HG03095 (cell line): ENCODE data around the gene KCP.

Source experiments
- ATAC-seq: cut with Tn5 transposase; IDR thresholded peaks from one replicate; pipeline ENCODE4 v1.9.1; 2021; ENCODE audit warnings: moderate library complexity; ENCODE audit not compliant: unreplicated experiment

Gene KCP

DNA sequence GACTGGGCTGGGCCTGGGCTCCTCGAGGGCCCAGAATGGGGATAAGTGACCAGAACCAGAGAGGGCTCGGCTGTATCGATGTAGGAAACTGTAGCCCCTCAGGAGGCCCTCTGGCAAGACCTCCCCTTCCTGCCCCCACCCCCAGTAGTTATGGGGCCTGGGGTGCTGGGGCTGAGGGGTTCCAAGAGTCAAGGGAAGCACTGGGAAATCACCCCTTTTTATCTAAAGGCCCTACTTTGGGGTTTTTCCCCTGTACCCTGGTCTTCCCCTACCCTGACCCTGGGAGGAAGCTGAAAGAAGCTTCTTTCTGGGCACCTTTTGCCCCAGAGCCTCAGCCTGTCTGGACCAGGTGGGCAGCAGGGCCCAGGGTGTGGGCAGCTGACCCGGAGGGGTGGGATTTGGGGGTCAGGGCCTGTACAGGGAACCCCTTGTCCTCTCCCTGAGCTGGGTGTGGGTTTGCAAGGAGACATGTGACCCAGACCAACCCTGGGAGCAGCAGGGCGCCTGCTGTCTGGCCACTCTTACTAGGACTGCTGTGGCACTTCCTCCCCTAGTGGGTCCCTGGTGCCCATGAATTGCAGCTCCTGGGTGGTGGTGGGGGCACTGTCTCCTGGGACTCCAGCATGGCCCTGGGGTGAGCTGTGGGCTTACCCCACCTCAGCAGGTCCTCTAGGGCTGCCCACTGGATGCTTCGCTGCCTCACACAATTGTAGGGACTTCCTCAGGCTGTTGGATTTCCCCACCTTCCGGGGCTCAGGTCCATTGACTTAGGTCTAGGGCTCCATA lies 28.8 kb upstream of the KCP start:
- ATAC-seq, result peak; percentile 9

DNA sequence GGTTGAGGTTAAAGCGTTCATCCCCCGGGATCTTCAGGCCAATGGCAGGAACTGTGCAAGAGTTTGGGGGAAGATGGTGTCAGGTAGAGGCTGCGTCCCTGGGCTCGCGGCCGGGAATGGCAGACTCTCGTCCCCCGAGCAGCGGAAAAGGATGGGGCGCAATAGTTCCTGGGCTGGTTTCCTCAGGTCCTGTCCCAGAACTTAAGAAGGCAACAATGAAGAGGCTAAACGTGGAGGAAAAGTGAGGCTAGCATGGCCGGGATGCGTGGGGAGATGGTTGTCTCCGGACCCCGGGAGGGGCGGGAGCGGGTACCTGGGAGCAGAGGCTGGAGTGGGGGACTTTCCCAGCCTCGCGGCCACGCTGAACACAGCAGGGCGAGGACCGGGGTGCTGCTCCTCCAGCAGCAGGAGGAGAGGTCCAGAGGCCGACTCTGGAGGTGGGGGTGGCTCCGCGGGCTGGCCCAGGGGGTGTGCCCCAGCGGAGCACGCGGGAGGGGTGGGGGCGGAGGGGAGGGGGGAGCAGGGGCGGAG lies 28.1 kb upstream of the KCP start:
- ATAC-seq, result peak; percentile 16

DNA sequence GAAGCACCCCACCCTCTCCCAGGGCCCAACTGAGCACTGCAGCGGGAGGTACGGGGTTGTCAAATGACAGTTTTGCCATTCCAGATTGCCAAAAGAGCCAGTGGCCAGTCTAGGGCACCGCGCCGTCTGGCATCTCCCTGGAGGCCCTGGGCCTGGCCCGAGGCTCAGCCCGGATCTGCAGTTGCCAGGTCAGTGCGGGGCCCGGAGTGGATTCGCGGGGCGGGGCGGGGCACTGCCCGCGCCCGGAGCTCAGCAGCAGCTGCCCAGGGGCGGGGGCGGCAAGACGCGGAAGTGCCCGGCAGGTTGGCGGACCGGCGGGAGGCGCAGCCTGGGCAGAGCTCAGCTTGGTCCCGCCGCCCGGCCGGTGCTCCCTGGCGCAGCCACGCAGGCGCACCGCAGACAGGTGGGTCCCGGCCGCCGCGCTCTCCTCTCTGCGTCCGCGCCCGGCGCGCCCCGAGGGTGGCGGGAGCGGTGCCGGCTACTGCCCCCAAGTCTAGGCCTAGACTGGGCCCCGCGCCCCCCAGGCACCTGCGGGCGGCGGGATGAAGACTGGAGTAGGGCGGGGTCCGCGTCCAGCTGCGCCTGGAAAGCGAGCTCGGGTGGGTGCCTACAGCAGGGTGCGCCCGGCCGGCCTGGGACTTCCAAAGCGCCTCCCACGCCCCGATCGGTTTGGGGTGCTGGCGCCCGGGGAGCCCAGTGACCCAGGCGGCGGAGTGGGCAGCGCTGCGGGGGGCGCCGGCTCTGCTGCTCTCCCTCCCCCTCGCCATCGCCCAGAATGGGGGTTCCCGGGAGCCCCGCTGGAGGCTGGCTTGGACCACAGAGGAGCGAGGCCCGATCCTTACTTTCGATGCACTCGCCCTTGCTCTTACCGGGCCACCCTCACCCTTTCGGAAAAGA lies 27.4 kb upstream of the KCP start, which contains the start of gene IRF5:
Gene IRF5 (plus strand): TSS at position 281 of the 897 bp plus-strand sequence. CDS start 4,155 bp downstream, outside the sequence.
- ATAC-seq, result no peak

DNA sequence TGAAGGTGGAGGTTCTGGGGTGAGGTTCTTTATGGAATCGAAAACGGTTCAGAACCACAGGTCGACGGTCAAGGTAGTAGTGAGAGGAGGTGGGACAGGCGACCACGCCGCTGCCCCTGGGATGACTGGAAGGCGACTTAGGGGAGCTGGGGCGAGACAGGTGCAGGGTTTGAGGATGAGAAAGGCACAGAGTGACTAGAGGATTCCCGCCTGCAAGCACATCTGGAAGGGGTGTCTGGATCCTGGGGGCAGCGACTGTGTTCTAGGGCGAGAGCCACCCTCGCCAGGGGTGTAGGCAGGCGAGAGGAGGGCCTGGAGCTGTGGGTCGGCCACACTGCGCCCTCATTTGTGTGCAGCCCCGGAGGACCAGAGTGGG lies 26.8 kb upstream of the KCP start:
- no peak for ATAC-seq

DNA sequence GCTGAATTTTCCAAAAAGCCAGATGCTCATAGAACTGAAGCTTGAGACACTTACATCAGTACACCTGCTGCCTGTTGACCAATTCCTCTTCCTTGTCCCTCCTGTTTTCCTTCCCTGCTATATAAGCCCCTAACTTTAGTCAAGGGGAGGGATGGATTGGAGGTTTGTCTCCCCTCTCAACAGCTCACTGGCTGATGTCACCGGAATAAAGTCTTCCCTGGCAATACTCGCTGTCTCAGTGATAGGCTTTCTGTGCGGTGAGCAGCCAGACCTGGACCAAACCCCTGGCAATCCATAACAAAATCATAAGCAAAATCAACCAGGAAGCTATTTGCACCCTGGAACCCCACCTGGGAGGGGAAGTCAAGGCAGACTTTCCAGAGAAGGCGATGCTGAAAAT lies 26.3 kb upstream of the KCP start:
- ATAC-seq, result no peak

DNA sequence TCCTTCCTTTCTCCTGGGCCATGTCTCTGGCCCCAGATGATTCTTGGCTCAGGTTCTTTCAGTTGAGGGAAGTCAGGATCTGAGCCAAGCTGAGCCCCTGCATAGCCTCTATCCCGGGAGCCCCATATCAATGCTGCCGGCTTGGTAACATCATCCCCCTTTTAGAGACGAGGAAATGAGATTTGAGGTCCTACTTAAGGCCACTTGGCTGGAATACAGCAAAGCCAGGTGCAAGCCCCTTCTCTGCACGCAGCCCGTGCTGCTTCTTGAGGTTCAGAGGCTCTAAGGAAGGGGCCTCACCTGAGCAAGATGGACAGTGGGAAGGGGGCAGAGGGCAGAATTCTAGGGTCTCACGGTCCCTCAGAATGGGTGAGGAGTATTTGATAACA lies 24.8 kb upstream of the KCP start:
- ATAC-seq, result no peak

DNA sequence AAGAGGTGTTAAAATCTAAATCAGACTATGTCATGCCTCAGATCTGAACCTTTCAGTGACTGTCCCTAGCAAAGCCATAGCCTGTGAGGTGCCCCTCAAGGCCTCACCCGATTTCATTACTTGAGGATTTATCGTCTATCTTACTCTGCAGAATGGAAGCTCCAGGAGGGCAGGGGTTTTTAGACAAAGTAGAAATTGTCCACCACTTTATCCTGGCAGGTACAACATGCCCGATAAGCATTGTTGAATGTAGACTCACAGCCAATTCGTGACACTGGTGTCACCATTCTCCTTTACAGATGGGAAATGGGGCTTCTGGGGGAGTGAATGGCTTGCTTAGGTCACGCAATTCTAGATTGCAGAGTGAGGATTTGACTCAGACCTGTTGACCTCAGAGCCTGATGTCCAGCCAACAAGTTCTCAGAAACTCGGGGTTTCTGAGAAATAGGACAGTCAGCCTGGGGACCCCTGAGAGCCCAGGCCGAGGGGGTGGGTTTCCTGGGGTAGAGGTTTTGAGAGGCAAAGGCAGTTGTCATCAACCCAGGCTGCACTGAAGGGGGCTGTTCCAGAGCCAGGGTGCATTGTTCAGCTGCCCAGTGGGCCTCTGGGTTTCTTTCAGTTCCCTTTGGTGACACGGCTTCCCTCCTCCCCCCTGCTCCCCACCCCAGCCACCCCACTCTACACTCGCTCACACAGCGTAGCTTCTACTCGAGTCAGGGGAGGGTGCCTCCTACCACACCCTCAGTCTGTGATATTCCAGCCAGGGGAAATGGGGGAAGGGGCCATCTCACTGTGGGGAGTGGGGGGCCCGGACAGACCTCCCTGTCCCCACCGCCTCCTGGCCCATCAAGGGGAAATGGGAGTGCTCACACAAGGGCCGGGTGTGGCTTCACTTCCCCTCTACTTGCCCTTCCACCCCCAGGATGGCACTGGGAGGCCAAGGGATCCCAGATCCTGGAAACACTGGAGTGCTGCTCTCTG lies 24.1 kb upstream of the KCP start:
- peak; percentile 38 for ATAC-seq

DNA sequence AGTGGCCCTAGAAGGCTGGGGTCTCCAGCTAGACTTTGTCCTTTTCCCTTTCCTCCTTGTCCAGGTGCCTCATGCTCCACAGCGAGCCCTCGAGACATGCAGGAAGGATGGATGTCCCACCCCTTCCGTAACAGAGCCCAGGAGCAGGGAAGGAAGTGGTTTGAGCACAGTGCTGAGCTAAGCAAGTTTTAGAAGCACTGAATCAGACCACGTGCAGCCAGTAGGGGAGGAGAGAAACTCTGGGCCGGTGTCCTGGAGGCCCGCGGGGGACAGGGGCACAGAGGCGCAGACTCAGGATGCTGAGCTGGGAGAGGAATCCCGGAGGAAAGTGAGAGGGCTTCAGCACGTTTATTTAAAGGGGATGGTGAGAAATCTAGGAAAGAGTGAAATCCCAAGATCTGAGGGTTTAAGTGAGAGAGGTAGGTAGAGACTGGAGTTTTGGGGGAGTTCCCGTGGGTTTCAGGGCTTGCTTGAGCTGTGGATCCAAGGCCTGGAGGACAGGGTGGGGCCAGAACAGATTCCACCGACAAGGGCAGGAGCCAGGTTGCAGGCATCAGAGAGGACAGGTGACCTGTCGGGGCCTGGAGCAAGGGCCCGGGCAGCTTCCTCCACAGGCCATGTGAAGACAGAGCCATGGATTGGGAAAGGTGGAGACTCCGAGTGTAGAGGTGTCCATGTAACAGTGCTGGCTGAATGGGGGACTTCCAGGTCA lies 22.8 kb upstream of the KCP start:
- ATAC-seq, result peak; percentile 34

DNA sequence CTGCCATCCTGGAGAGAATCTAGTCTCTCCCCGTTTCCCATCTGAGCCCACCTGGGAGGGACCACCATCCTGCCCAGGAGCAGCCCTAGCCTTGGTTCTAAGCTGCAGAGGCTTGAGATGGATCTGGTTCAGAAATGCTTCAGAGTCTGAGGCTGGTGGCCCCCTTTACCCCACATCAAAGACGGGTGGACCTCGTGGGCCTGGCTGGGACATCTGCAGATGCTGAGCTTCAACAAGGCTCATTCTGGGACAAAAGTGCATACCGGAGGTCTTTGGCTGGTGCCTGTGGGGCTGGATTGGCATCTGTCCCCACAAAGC lies 22.3 kb upstream of the KCP start:
- ATAC-seq, result no peak

DNA sequence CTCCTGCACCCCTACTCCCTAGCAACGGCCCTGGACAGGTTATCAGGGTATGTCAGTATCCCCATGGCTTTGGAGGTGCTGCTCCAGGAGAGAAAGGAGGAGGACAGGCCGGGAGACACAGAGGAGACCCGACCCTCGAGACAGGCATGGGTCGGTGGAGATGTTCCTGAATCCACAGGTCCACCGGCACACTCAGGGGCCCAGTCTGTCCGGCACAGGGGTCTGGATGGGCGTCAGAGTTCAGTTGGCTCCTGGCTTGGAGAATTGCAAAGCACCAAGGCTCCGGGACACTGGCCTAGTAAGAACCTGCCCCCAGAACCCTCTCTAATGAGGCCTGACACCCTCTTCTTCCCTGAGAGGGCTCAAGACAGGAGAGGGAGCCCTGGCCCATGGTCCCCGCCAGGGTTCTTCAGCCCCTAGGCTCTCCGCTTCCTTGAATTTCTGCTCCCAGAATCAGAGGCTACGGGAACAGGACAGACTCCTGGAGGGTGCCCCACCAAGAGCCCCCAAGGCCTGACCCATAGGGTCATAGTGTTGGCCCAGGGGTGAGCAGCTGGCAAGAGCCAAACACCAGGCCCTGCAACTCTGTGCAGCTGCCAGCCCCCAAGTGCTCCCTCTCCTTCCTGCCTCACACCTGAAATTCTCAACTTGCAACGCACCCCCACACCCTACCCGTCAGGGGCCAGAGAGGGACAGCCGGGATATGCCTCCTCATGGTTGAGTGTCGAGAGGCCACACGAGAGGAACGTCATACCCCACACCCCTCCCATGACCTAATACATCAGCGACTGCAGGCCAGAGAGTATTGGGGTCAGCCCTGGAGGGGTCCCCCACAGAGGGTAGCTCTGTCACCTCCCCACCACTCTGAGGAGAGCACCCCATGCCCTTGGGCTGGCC lies 21.7 kb upstream of the KCP start:
- ATAC-seq, result no peak

DNA sequence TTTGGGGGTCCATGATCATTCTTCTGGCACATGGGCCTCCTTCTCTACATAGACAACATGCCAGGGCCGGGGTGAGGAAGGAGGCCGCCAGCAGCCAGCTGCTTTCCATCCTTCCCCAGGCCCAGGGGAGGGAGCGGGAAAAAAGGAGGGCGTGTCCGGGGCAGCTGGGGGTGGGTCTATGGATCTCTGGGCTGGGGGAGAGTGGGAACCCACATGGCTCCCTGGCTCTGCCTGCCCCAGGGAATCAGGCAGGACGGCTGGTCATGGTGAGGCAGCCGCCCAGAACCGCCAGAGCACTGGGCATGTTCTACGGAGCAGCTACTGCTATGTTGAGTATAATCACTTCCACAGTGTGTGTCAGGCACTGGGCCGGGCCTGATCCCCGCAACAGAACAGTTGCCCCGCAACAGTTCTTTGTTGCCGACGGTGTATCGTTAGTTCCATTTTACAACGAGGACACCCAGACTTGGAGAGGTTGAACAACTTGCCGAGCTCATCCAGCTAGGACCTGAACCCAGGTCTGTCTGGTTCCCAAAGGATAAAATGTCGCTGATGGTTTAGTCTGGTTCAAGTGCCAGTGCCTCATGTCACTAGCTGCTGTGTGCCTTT lies 20.8 kb upstream of the KCP start:
- no peak for ATAC-seq

DNA sequence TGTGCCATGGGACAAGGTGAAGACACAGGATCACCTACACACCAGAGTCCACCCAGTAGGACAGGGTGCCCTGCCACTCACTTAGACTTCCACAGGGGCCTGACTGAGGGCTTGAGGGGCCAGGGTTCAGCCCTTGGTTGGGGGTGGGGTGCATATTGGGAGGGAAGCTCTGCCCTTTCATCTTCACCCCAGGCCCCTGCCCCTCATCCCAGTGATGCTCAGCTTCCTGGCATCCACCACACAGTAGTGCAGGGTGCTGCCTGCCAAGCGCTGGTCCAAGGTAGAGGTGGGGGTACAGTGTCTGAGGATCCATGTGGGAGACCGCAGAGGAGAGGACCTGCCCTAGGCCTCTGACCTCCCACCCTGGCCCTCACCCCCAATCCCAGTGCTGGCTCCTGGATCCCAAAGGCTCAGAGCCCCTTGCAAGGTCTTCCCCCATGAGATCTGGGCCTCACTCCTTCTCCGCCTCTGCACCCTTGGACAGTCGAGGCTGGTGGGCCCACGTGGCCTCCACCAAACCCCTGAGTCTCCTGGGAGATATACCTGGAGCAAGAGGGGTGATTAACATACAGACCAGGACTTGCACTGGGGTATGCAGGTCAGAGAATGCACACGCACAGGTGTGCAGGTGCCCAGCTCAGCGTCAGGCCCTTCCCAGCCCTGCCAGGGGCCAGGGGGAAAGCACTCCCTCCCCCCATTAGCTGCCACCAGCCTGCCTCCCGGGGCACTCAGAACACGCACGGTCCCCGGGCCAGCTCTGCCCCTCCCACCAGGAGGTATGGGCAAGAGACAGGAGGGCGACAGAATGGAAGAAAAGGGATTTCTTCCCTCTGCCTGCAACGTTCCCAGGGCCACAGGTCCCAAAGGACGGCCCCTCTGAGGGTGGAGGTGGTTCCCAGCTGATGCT lies 18.6 kb upstream of the KCP start:
- no peak for ATAC-seq

DNA sequence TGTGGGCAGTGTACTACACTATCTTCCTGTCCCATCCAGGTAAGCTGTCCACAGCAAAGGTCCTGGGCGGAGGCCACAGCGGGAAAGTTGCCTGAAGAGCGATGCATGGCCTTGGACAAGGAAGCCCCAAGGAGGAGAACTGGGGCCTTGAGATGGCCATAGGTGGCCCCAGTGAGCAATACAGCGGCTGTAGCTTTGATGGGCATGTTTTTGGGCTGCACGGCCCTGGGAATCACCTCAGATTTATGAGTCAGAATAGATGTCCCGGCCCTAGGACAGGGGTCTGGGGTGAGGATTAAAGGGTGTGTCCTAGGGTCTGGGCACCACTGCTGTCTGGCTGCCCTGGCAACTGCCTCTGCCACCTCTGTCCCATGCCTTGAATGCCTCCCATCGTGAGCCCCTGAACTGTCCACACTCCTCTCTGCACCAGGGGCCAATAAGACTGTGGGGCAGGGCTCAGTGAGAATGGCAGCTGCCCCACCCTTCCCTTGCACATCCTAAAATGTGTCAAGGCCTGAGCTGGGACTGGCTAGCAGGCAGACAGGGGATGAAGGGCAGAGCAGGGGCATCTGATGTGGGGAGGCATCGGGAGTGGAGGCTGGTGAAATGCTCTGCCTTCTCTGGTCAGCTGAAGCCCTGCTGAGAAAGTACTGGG lies 17.8 kb upstream of the KCP start:
- no peak for ATAC-seq

DNA sequence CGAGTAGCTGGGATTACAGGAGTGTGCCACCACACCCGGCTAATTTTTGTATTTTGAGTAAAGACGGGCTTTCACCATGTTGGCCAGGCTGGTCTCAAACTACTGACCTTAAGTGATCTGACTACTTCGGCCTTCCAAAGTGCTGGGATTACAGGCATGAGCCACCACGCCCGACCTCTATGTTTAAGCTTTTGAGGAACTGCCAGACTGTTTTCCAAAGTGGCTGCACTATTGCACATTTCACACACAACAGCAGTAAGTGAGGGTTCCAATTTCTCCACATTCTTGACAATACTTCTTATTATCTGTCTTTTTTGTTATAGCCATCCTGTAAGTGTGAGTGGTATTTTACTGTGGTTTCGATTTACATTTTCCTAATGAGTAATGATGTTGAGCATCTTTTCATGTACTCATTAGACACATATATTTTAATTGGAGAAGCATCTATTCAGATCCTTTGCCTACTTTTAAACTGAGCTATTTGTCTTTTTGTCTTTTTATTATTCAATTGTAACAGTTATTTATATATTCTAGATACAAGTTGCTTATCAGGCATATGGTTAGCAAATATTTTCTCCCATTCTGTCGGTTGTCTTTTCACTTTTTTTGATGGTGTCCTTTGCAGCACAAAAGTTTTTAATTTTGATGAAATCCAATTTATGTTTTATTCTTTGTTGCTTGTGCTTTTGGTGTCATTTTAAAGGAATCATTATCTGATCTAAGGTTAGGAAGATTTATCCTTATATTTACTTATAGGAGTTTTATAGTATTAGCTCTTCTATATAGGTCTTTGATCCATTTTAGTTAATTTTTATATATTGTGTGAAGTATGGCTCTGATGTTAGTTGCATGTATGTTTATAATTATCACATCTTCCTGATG lies 14.4 kb upstream of the KCP start:
- no peak for ATAC-seq

DNA sequence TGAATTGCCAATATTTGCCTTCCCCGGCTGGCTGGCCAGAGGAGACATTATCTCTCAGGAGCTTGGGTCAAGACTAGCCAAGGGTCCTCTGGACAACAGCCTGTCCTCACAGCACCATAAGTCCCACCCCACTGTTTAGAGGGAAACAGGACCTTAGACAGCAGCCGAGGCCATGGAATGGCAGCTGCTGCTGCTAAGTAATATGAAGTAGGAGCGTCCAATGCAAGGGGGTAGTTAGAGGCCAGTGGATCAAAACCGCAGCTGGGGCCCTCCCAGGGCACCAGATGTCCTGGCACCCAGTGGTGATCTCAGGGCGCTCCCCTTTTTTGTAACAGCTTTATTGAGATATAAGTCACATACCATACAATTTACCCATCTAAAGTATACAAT lies 12.9 kb upstream of the KCP start:
- ATAC-seq, result no peak
